SU-DHL-6 (cell line): ENCODE results near the gene KCTD14.

Experiments
- EZH2phosphoT487 ChIP-seq: fragments of 200-600 bp; sonication (generic), shearing (Covaris generic); conservative IDR thresholded peaks from 2 replicates; pipeline ENCODE4 v1.6.1; 2018; ENCODE audit warnings: mild to moderate bottlenecking, antibody characterized with exemption, low read length, moderate library complexity, mixed read lengths
- TF ChIP-seq, protein P1 (sequence below): fragments of 200-600 bp; sonication (generic); IDR thresholded peaks from one replicate; pipeline ENCODE4 v1.5.1; 2017; ENCODE audit warnings: antibody characterized with exemption, mild to moderate bottlenecking, low read length, moderate library complexity; ENCODE audit not compliant: insufficient read depth, poor library complexity, severe bottlenecking

DNA sequence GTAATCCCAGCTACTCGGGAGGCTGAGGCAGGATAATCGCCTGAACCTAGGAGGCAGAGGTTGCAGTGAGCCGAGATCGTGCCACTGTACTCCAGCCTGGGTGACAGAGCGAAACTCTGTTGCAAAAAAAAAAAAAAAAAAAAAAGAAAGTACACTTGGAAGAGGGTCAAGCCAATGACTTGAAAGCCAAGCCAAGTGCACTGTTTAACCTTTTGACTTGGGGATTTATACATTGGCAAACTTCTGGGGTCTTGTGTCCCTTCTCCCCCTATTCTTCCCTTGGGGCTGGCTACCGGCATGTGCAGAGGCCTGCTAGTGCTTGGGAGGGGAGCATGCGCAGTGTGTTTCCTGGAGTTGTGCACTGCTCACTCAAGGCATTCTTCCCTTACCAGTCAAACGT lies 26.3 kb upstream of the KCTD14 start:
- TF ChIP-seq, protein P1, sequence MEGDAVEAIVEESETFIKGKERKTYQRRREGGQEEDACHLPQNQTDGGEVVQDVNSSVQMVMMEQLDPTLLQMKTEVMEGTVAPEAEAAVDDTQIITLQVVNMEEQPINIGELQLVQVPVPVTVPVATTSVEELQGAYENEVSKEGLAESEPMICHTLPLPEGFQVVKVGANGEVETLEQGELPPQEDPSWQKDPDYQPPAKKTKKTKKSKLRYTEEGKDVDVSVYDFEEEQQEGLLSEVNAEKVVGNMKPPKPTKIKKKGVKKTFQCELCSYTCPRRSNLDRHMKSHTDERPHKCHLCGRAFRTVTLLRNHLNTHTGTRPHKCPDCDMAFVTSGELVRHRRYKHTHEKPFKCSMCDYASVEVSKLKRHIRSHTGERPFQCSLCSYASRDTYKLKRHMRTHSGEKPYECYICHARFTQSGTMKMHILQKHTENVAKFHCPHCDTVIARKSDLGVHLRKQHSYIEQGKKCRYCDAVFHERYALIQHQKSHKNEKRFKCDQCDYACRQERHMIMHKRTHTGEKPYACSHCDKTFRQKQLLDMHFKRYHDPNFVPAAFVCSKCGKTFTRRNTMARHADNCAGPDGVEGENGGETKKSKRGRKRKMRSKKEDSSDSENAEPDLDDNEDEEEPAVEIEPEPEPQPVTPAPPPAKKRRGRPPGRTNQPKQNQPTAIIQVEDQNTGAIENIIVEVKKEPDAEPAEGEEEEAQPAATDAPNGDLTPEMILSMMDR = no peak
- TF ChIP-seq EZH2phosphoT487 = no peak
